Colon (tissue), 2 donors: ENCODE results near the gene TMA7B.

Experiments used
- FAIRE-seq: peaks from 2 replicates; lab custom pipeline; 2012; peaks lifted over from hg19 to GRCh38; lab: Jason Lieb, UNC
- donor health status: control.
- donor health status: control.

Gene TMA7B

GRCh38 chr22:39959640-39960447, at the start of gene TMA7B:
Gene TMA7B (plus strand): TSS chr22:39960397. CDS start chr22:39964375, 3,978 bp downstream.
- no peak for FAIRE-seq

- FAIRE-seq = no peak
These were observed 49.2 kb upstream of the TMA7B start for GRCh38 chr22:39910876-39911613.

DNA sequence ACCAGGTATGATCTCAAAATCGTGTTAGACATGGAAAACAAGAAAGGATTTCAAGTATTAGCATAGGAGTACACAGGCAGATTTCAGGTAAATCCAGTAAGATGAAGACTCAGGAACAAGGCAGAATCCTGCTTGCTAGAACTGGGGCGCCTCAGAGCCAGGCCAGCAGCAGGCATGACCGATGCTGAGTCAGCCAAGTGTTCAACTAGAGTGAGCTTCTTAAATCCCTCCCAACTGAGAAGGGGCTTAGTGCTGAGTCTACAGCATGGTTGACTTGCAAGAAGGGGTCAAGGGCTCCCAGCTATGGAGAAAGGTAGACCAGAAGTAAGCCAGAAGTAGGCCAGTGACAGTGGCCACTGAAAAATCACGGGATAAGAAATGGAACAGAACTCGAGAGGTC, 46.9 kb upstream of the TMA7B start:
- no peak for FAIRE-seq

GRCh38 chr22:39913886-39914285, 46.3 kb upstream of the TMA7B start:
- FAIRE-seq = no peak

GRCh38 chr22:39914584-39914983, 45.6 kb upstream of the TMA7B start:
- FAIRE-seq = no peak

DNA sequence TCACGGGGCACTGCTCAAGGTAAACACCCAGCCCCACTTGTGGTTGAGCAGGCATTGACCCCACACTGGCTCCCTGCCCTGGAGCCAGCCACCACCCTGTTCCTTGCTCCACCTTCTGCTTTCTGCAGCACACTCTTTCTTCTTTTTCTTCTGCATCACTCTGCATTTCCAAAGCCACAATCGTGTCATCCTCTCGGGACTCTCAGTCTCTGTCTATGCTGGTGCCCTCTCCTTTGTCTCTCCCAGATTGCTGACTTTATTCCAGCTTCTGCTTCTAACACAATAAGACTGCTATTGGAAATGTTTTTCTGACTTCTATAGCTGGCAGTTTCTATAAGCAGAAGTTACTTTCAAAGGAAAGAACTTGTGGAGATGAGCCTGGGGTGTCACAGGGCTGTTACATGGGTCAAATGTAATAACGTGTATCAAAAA, 44.9 kb upstream of the TMA7B start:
- no peak for FAIRE-seq

DNA sequence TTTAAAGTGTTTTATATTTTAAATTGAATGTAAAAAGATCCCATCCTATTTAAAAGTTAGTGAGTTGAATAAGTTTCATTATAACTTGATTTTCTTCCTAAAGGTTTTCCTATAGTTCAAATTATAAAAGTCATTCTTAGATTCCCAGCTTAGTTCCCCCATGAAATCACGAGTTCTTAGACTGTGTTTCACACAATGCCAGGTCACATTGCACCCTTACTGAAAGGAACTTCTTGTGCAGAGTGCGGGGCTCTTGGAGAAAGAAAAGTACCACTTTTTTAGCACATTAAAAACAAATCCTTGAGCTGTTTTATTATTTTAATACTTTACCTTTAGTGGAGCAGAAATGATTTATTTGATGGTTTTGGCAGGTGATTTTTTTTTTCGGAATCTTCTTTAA, 43.7 kb upstream of the TMA7B start:
- no peak for FAIRE-seq

- no peak for FAIRE-seq
These were observed 43.0 kb upstream of the TMA7B start for GRCh38 chr22:39917197-39917643.

- no peak for FAIRE-seq
These were observed 42.3 kb upstream of the TMA7B start for GRCh38 chr22:39917776-39918495.

GRCh38 chr22:39920134-39920743, 40.0 kb upstream of the TMA7B start:
- FAIRE-seq = no peak

DNA sequence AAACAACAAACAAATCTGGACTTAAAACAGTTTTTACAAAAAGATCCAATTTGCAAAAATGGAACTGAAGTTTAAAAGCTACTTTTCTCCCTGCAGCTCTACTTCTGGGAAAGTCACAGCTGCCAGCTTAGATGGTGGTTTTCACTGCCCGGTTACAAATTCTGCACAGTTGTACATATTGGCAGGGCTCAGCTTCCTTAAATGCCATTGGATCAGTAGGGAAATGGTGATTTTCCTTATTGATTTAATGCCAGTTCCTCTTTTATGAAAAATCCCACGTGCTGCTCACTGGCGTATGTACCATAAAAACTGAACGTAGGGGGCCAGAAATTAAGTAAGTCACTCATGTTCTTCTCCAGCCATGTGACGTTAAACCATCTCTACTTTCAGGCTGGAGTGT, 36.5 kb upstream of the TMA7B start:
- no peak for FAIRE-seq

DNA sequence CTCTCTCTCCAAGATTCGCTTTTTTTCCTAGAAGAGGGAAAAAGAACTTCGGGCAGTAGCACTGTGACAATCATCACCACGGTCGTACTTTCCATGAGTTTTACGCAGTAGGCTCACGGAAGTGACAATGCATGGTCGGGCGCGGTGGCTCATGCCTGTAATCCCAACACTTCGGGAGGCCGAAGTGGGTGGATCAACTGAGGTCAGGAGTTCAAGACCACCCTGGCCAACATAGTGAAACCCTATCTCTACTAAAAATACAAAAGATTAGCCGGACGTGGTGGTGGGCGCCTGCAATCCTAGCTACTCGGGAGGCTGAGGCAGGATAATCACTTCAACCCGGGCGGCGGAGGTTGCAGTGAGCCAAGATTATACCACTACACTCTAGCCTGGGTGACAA, 35.9 kb upstream of the TMA7B start:
- no peak for FAIRE-seq

GRCh38 chr22:39925273-39925672, 34.9 kb upstream of the TMA7B start:
- no peak for FAIRE-seq

- FAIRE-seq = no peak
These were observed 34.1 kb upstream of the TMA7B start for GRCh38 chr22:39925909-39926679.

DNA sequence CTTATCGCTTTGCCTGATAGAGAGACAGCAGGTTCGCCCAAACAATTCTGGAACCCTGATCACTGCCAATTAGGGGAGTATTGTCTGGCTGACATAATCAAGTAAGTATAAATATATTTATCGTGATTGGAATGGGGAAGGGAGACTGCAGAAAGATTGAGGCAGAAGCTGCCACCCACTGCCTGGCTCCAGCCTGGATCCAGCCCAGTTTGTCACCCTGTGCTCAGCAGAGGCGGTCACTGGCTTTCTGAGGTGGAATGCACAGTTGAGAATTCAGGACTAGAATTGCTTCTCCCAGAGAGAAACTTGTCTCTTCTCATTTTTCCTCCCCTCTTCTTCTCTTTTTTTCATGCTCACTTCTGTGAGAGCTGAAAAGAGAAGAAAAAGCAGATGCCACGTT, 33.4 kb upstream of the TMA7B start:
- no peak for FAIRE-seq

DNA sequence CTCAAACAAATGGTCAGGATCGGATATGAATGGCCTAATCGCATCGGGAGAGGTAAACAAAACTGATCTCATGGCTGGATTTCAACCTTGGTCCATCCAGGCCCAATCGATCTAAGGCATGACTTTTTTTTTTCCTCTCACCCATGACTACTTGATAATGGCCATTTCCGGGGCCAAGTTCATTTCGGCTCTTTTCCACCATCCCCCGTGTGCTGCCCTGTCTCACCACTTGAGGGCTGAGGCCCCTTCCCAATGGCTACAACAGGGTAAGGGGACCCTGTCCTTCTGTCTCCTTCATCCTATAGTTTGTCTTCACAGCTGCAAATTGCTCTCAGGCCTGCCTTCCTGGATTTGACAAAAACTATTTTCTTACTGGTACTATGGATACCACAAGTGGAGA, 32.7 kb upstream of the TMA7B start:
- no peak for FAIRE-seq

DNA sequence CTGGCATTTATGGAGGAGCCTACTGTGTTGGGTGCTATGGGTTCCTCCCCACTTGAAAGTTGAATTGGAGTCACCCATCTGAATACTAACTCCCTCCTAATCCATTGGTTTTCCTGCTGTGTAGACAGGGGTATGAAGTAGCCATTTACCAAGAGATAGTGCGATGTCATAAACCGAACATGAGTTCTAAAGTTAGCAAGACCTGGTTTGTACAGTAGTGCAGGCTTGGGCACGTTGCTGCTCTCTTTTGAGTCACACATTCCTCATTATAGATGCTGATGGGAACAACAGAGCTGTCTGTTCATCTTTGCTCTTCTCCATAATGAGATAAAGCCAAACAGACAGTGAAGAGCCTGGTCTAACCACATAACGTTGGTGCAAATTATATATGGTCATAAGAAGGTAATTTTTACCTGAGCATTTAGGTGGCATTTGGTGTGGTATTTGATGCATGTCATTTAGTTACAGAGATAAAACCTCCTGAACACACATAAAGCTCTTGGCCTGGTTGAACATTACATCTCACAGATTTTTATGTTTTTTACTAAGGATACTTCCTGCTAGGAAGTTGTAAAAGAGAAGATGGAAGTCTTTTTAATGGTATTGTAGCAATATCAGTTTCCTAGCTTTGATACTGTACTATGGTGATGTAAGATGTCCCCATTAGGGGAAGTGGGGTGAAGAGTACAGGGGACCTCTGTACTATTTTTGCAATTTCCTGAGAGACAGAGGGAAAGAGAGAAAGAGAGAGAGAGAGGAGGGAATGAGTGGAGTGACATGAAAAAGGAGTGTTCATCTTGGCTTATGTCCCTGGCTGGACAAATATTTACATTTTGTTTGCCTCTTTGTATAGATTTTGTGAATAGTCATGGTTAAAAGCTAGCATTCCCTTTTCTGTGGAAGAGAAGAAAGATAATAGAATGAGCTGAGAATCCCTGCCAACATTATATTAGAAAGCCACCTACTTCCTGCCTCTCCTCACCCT, 31.4 kb upstream of the TMA7B start:
- FAIRE-seq = no peak

DNA sequence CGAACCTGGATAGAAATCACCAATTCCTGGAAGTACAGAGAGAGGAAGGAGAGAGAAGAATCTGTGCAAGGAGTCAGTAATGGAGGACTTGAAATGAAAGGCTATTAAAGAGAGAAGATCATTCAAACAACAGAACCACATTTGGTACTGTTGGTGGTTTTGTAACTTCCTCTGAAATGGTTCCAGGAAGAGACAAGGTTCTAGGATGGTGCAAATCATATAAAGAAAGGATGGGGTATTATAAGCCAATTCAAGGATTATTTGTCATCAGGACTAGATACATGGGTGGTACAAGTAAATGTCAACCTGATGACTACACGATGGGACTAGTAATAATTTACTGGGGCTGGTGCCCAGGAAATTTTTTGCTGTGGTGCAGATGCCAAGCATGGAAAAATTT, 28.9 kb upstream of the TMA7B start:
- no peak for FAIRE-seq

DNA sequence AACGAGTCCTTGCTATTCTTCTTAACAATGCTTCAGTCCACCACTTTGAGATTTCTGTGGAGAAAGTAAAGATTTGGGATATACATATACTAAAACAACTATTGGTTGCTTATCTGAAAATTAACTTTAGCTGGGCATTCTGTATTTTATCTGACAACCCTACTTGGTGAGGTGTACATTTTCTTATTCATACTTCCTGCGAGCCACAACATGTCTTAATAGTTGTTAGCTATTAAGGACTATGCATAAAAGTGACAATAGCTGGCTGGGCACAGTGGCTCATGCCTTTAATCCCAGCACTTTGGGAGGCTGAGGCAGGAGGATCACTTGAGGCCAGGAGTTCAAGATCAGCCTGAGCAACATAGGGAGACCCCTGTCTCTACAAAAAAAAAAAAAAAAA, 28.0 kb upstream of the TMA7B start:
- no peak for FAIRE-seq

DNA sequence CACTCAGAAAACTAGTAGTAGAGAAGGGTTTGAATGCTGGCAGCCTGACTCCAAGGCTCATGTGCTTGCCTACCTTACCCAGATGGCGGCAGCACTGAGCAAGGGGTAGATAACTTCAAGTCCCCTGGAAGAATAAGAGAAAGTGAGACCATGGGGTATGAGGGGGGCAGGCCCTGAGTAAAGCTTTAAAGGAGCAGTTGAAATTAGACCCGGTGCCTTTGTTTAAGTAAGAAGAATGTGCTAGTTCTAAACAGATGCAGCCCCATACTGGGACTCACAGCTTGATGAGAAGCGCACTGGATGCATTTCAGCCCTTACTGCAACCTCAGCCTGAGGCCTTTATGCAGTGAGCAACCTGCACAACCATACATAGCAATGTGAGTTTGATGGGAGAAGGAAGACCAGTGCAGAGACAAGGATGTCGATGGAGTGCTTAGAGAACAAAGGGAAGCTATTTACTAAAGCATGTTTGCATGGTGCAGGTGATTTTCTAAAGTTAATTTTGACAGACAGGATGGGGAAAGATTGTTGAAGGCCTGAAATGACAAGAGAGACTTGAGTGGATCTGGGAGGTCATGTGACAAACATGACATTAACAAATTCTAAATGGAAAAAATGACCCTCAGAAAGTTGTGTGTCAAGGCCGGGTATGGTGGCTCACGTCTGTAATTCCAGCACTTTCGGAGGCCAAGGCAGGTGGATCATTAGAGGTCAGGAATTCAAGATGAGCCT, 27.1 kb upstream of the TMA7B start:
- no peak for FAIRE-seq
